KOPT-K1 (cell line): ENCODE data around the gene N4BP3.
"Not testable (repeated sequence)": the region's sequence is repeated elsewhere in the genome, so short reads cannot be mapped to it uniquely, and the experiment has no call there.

Experiments
- H3K27ac ChIP-seq: fragments of 200-600 bp; sonication (generic); 2 replicates; pipeline ENCODE4 v1.5.1; 2016; ENCODE audit warnings: antibody characterized with exemption, mild to moderate bottlenecking, low read depth, low read length; ENCODE audit not compliant: poor library complexity, severe bottlenecking
- H3K36me3 ChIP-seq: fragments of 200-600 bp; sonication (generic); 2 replicates; pipeline ENCODE4 v1.5.1; 2017; ENCODE audit warnings: antibody characterized with exemption, mild to moderate bottlenecking, low read length, moderate library complexity; ENCODE audit not compliant: insufficient read depth
- H3K9me3 ChIP-seq: fragments of 200-600 bp; sonication (generic); 2 replicates; pipeline ENCODE4 v1.5.1; 2017; ENCODE audit warnings: antibody characterized with exemption, low read length, mild to moderate bottlenecking; ENCODE audit not compliant: insufficient read depth, poor library complexity, severe bottlenecking

The N4BP3 gene, protein sequence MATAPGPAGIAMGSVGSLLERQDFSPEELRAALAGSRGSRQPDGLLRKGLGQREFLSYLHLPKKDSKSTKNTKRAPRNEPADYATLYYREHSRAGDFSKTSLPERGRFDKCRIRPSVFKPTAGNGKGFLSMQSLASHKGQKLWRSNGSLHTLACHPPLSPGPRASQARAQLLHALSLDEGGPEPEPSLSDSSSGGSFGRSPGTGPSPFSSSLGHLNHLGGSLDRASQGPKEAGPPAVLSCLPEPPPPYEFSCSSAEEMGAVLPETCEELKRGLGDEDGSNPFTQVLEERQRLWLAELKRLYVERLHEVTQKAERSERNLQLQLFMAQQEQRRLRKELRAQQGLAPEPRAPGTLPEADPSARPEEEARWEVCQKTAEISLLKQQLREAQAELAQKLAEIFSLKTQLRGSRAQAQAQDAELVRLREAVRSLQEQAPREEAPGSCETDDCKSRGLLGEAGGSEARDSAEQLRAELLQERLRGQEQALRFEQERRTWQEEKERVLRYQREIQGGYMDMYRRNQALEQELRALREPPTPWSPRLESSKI

GRCh38 chr5:178113141-178113787 is at the start of gene N4BP3:
N4BP3 (plus strand) TSS chr5:178113532; CDS start chr5:178119584, 6,052 bp downstream.
- no peaks in the 10 kb centered on the region for H3K36me3 ChIP-seq
- no peak within 1 kb of the TSS for H3K27ac ChIP-seq
- peaks cover 8% of the 10 kb centered on the region for H3K9me3 ChIP-seq

- no peaks in the 10 kb centered on the region for H3K9me3 ChIP-seq
- H3K36me3 ChIP-seq = no peaks in the 10 kb centered on the region
- H3K27ac ChIP-seq = no peak overlapping the region
Observed at GRCh38 chr5:178067755-178068154, 45.6 kb upstream of the N4BP3 start.

- Histone ChIP-seq H3K36me3 (no peaks in the 10 kb centered on the region), H3K27ac (no peak overlapping the region), H3K9me3 (no peaks in the 10 kb centered on the region)
Observed at GRCh38 chr5:178068293-178068692, 45.0 kb upstream of the N4BP3 start.

DNA sequence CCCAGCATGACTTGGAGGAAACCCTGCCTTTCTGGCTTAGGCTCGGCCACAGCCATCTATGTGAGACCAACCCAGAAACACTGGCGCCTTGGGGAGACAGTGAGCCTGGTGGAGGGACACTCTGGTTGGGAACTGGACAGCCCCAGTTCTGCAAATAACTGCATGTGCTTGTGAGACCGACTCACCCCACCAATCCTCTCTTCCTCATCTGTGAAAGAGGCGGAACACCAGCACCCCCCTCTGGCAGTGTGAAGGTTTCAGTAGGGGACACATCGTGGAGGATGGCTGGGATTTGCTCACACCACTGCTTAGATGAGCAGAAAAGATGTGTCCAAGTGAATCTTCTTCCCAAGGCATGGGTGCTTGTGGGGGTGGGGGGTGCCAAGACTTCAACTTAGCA is 43.4 kb upstream of the N4BP3 start:
- Histone ChIP-seq H3K27ac (no peak overlapping the region), H3K36me3 (no peaks in the 10 kb centered on the region), H3K9me3 (no peaks in the 10 kb centered on the region)

DNA sequence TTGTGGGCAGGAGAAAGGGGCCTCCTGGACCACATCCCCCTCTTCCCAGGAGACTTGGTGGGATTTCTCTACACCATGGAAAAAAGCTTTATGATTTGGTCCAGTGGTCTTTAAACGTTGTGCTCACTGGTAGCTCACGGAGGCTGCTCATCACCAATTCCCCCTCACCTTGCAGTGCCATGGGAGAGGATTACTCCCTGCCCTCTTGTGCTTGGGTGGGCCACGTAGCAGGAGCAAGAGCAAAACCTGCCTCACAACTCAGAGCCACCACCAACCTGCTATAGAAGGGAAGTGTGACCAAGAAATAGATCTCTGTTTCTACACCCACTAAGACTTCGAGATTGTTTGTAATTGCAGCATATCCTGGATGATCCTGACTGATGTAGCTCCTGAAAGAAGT is 42.2 kb upstream of the N4BP3 start:
- no peaks in the 10 kb centered on the region for H3K9me3 ChIP-seq
- no peaks in the 10 kb centered on the region for H3K36me3 ChIP-seq
- no peak overlapping the region for H3K27ac ChIP-seq

GRCh38 chr5:178072749-178073148 is 40.6 kb upstream of the N4BP3 start:
- Histone ChIP-seq H3K36me3 (no peaks in the 10 kb centered on the region), H3K27ac (no peak overlapping the region), H3K9me3 (no peaks in the 10 kb centered on the region)

- H3K9me3 ChIP-seq = no peaks in the 10 kb centered on the region
Observed at GRCh38 chr5:178074266-178074952, 38.9 kb upstream of the N4BP3 start.

GRCh38 chr5:178076965-178077364 is 36.4 kb upstream of the N4BP3 start:
- H3K9me3 ChIP-seq, H3K27ac ChIP-seq, H3K36me3 ChIP-seq: not testable (repeated sequence)

More at GRCh38 chr5:178074266-178074952, 38.9 kb upstream of the N4BP3 start:
- no peak overlapping the region for H3K27ac ChIP-seq
- no peaks in the 10 kb centered on the region for H3K36me3 ChIP-seq

- no peaks in the 10 kb centered on the region for H3K9me3 ChIP-seq
- H3K27ac ChIP-seq = no peak overlapping the region
- no peaks in the 10 kb centered on the region for H3K36me3 ChIP-seq
Observed at GRCh38 chr5:178077751-178078150, 35.6 kb upstream of the N4BP3 start.

GRCh38 chr5:178078197-178079010 is 34.9 kb upstream of the N4BP3 start:
- Histone ChIP-seq H3K27ac (no peak overlapping the region), H3K9me3 (no peaks in the 10 kb centered on the region), H3K36me3 (no peaks in the 10 kb centered on the region)

DNA sequence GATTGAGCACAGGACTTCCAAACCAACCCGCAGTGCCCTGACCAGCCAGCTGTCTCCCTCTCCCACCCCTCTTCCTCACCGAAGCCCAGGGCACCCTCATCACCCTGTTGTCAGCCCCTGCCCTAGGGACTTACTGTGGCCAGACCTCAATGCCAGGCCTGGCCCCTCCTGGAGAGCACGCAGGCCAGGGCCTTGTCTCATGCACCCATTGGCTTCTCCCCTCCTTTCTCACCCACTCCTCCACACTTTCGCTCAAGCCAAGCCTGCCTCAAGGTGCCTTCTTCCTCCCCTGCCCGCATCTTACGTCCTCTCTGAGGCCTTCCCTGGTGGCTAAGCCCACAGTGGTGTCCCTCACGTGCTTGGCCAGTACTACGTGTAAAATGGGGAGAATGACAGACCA is 33.3 kb upstream of the N4BP3 start:
- Histone ChIP-seq H3K36me3 (no peaks in the 10 kb centered on the region), H3K27ac (no peak overlapping the region), H3K9me3 (no peaks in the 10 kb centered on the region)

- no peaks in the 10 kb centered on the region for H3K36me3 ChIP-seq
- no peak overlapping the region for H3K27ac ChIP-seq
- no peaks in the 10 kb centered on the region for H3K9me3 ChIP-seq
Observed at GRCh38 chr5:178080618-178081410, 32.5 kb upstream of the N4BP3 start.

DNA sequence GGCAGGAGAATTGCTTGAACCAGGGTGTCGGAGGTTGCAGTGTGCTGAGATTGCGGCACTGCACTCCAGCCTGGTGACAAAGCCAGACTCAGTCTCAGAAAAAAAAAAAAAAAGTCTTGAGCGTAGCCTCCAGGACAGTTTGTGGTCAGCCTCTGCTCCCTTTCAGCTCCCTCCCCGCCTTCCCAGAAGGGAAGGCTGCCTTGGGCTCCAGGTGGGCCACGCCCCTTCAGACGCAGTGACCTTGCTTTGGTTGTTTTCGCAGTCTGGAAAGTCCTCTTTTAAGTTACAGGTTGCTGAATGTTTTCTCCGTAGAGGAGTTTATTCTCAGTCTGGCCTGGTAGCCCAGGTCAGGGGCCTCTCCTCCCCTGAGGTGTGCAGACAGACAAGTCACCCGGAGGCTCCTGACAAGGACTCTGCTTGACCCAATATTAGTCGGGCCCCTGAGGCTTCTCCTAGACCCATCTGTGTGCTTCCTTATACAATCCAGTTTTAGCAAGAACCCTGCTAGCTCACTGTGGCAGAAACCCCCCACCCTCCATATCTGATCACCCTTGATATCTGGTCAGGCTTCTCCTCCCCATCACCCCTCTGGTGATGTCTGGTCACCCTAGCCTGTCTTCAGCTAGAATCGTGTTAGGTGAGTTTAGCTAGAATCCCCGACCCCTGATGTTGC is 31.6 kb upstream of the N4BP3 start:
- Histone ChIP-seq H3K27ac (no peak overlapping the region), H3K36me3 (no peaks in the 10 kb centered on the region), H3K9me3 (no peaks in the 10 kb centered on the region)
